ENCODE results near the gene CCDC124. TPM values are rescaled to one million over a fixed set of nuclear protein-coding genes. Genes with fewer than 3 reads are reported as not detected.

CCDC124 gene
- total and polyA plus RNA-seq, 10 of the 15 experiments (the other 5 are each of a cell fraction or from before 2014, with no cell fraction given), result 3.7 to 184 (median 51.8) TPM

DNA sequence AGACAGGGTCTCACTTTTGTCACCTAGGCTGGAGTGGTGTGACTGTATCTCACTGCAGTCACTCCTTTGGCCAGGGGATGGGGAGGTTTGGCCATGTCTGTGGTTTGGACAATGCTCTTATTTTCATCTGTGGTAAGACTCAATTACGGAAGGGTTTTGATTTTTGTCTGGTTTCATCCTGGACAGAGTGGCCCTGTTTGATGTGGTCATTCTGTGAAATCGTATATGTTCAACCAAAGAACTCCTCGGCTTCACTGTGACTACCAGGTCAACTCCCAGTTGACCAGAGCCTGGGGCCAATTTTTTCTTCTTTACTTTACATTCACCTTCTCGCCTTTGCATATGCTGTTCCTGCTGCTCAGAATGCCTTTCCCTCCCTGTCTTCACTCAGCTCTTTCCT is 6.8 kb upstream of the CCDC124 start (continued):
- TF ChIP-seq, protein P1, sequence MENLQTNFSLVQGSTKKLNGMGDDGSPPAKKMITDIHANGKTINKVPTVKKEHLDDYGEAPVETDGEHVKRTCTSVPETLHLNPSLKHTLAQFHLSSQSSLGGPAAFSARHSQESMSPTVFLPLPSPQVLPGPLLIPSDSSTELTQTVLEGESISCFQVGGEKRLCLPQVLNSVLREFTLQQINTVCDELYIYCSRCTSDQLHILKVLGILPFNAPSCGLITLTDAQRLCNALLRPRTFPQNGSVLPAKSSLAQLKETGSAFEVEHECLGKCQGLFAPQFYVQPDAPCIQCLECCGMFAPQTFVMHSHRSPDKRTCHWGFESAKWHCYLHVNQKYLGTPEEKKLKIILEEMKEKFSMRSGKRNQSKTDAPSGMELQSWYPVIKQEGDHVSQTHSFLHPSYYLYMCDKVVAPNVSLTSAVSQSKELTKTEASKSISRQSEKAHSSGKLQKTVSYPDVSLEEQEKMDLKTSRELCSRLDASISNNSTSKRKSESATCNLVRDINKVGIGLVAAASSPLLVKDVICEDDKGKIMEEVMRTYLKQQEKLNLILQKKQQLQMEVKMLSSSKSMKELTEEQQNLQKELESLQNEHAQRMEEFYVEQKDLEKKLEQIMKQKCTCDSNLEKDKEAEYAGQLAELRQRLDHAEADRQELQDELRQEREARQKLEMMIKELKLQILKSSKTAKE (IDR thresholded peaks at IDR 0.05; ENCODE audit: low read depth, poor library complexity, severe bottlenecking), result peak; percentile 72
- TF ChIP-seq, protein P2, sequence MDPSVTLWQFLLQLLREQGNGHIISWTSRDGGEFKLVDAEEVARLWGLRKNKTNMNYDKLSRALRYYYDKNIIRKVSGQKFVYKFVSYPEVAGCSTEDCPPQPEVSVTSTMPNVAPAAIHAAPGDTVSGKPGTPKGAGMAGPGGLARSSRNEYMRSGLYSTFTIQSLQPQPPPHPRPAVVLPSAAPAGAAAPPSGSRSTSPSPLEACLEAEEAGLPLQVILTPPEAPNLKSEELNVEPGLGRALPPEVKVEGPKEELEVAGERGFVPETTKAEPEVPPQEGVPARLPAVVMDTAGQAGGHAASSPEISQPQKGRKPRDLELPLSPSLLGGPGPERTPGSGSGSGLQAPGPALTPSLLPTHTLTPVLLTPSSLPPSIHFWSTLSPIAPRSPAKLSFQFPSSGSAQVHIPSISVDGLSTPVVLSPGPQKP (IDR thresholded peaks at IDR 0.05; ENCODE audit: low read depth, low read length), result no peak
- no peak for TF ChIP-seq STAT1 (conservative IDR thresholded peaks at IDR 0.05)
- TF ChIP-seq CREB1 (IDR thresholded peaks at IDR 0.05; ENCODE audit: low read depth), result no peak
- TF ChIP-seq, protein P3, sequence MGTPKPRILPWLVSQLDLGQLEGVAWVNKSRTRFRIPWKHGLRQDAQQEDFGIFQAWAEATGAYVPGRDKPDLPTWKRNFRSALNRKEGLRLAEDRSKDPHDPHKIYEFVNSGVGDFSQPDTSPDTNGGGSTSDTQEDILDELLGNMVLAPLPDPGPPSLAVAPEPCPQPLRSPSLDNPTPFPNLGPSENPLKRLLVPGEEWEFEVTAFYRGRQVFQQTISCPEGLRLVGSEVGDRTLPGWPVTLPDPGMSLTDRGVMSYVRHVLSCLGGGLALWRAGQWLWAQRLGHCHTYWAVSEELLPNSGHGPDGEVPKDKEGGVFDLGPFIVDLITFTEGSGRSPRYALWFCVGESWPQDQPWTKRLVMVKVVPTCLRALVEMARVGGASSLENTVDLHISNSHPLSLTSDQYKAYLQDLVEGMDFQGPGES (IDR thresholded peaks at IDR 0.05), result no peak
- no peak for TF ChIP-seq CBX5 (IDR thresholded peaks at IDR 0.05; ENCODE audit: low read depth)

DNA sequence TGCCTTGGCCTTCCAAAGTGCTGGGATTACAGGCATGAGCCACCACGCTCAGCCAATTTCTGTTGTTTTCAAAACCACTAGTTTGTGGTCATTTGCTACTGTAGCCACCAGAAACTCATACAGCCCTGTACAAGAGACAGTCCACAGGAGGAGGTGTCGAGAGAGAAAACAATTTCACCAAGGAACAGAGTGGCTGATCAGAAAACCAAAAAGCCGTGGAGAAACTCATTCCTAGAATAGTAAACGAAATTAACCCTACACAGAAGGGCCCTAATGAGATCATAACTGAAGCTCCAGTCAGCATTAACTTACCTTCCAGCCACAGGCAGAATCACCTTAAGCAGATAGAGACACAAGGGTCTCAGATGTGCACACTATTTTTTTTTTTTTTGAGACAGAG is 3.8 kb upstream of the CCDC124 start:
- ChIA-PET SMC1A (ENCODE audit: uncharacterized antibody, unreplicated experiment) (interaction anchor here (0.9 to 7.1 kb wide), 7 partner anchors 13 to 79 kb away, joined by 3 to 137 read pairs (median 4); partner anchors contain the start of genes RPL18A and SLC5A5), CTCF (interaction anchor here (1.0 to 6.8 kb wide), 6 partner anchors 9 to 76 kb away, joined by 3 to 251 read pairs (median 7); partner anchors contain the start of genes RPL18A and SLC5A5), POLR2A (interaction anchor here (0.5 to 2.9 kb wide), 7 partner anchors 70 to 1773 kb away, joined by 3 to 33 read pairs (median 4); partner anchors contain the start of gene RPL18A), RAD21 (ENCODE audit: unreplicated experiment) (interaction anchor here (0.5 to 6.8 kb wide), 4 partner anchors 59 to 360 kb away, joined by 3 to 228 read pairs (median 7); partner anchors contain the start of gene RPL18A)
- intact Hi-C loops (cut with micrococcal nuclease; ENCODE audit: unreplicated experiment), result loop anchor here (5.0 kb wide), 1 partner anchor 42 kb away; no protein-coding TSS in a partner anchor
- H3K9ac ChIP-seq (ENCODE audit: control insufficient read depth, insufficient read depth, low read length), result no peak overlapping the region
- DNase-seq (ENCODE audit: low read depth, low spot score) (peak; percentile 65), ATAC-seq (peak; percentile 51), FAIRE-seq (peak; percentile 75)
- H3K36me3 ChIP-seq (ENCODE audit: control insufficient read depth in 2 of 2, insufficient read depth in 2 of 2, low read length in 1 of 2), result no peaks in the 10 kb centered on the region
- H2AFZ ChIP-seq (ENCODE audit: control insufficient read depth, low read depth, low read length), result no peak overlapping the region
- H3K4me1 ChIP-seq (ENCODE audit: control insufficient read depth, insufficient read depth, low read length), result peaks cover 31% of the 10 kb centered on the region
- no peaks in the 10 kb centered on the region for H3K27me3 ChIP-seq (replicated peaks in 1 of 2; ENCODE audit: control insufficient read depth in 2 of 2, insufficient read depth in 2 of 2, low read length in 1 of 2)
- peak overlapping the region; percentile 96; the same call in 1 of the 2 replicates for H3K4me2 ChIP-seq (ENCODE audit: control insufficient read depth, insufficient read depth)
- peaks cover 10% of the 10 kb centered on the region for H3K79me2 ChIP-seq (ENCODE audit: control insufficient read depth, insufficient read depth, low read length)
- in situ Hi-C loops (cut with MboI), result loop anchor here (5.0 kb wide), 1 partner anchor 62 kb away; no protein-coding TSS in a partner anchor
- no TSS peak for BruUV-seq (replicated peaks)
- peak overlapping the region; percentile 79; the same call in 1 of the 2 replicates for H3K27ac ChIP-seq (ENCODE audit: control insufficient read depth, insufficient read depth)
- H3K9me3 ChIP-seq (replicated peaks; ENCODE audit: control insufficient read depth, insufficient read depth, low read length), result no peaks in the 10 kb centered on the region
- H4K20me1 ChIP-seq (ENCODE audit: control insufficient read depth, insufficient read depth), result no peaks in the 10 kb centered on the region
- 1% methylated on average over 4 of the region's 4 CpGs for WGBS (ENCODE audit: insufficient coverage, insufficient replicate concordance, low lambda C conversion rate, missing lambda C conversion rate)
- H3K4me3 ChIP-seq, result no peak overlapping the region
- TF ChIP-seq IKZF1 (conservative IDR thresholded peaks at IDR 0.05) (peak; percentile 14; the same call in 1 of the 2 replicates), RUNX3 (IDR thresholded peaks at IDR 0.05; ENCODE audit: low read length) (peak; percentile 85), SMARCA5 (IDR thresholded peaks at IDR 0.05) (peak; percentile 37; the same call in 1 of the 2 replicates), CBFB (IDR thresholded peaks at IDR 0.05; ENCODE audit: low read depth) (0 out of 2 replicates have a peak, but pooled peaks have one; percentile 31), TCF12 (IDR thresholded peaks at IDR 0.05; ENCODE audit: low read depth, low read length) (no peak), SIX5 (IDR thresholded peaks at IDR 0.05; ENCODE audit: low read depth, low read length, severe bottlenecking) (no peak), NBN (IDR thresholded peaks at IDR 0.05) (0 out of 2 replicates have a peak, but pooled peaks have one; percentile 50), MTA2 (IDR thresholded peaks at IDR 0.05; ENCODE audit: low read depth) (peak; percentile 67), IRF4 (IDR thresholded peaks at IDR 0.05; ENCODE audit: low read depth, low read length) (peak; percentile 65; the same call in 1 of the 2 replicates), SUZ12 (IDR thresholded peaks at IDR 0.05; ENCODE audit: unreplicated experiment) (no peak), IKZF2 (IDR thresholded peaks at IDR 0.05) (peak; percentile 43 to 57; a peak in 3 of 4 replicates), JUNB (IDR thresholded peaks at IDR 0.05) (peak; percentile 88)
- TF ChIP-seq, protein P4, sequence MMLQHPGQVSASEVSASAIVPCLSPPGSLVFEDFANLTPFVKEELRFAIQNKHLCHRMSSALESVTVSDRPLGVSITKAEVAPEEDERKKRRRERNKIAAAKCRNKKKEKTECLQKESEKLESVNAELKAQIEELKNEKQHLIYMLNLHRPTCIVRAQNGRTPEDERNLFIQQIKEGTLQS (IDR thresholded peaks at IDR 0.05; ENCODE audit: borderline replicate concordance, extremely low read depth, low read depth, low read length), result no peak
